Esophagus muscularis mucosa (tissue), 4 donors: Measurements from ENCODE around the gene MAST4.

Experiments
- CTCF ChIP-seq, 3 experiments: fragments of 200-600 bp in 2 of 3; fragments of 450-650 bp in 1 of 3; sonication (generic) in 2 of 3; IDR thresholded peaks; one replicate each; pipeline ENCODE4 v1.5.1; 2017 to 2019; ENCODE audit warnings: antibody characterized with exemption in 3 of 3, mild to moderate bottlenecking in 2 of 3, moderate library complexity in 1 of 3
- EP300 ChIP-seq: sonication (generic); formaldehyde crosslinking; IDR thresholded peaks from one replicate; pipeline ENCODE4 v1.6.1; 2017; ENCODE audit warnings: antibody characterized with exemption
- POLR2A ChIP-seq: fragments of 450-650 bp; IDR thresholded peaks from one replicate; pipeline ENCODE4 v1.6.1; 2017; ENCODE audit warnings: antibody characterized with exemption, moderate library complexity, mild to moderate bottlenecking, low read depth

GRCh38 chr5:67031057-67031443, 434.9 kb downstream of the MAST4 start:
- TF ChIP-seq POLR2A (no peak), CTCF (IDR thresholded peaks at IDR 0.05) (no peak), EP300 (no peak)
